HCT116 (cell line): Measurements from ENCODE around the gene DDX55.
"Not testable (repeated sequence)": the region's sequence is repeated elsewhere in the genome, so short reads cannot be mapped to it uniquely, and the experiment has no call there.

ENCODE experiments used
- ATF3 ChIP-seq: IDR thresholded peaks from 2 replicates; pipeline ENCODE4 v1.6.1; 2012
- CTCF ChIP-seq, 3 experiments: fragments of 200-600 bp in 1 of 3; sonication (generic) in 1 of 3; IDR thresholded peaks in 2 of 3; conservative IDR thresholded peaks in 1 of 3; 2 replicates each; pipeline ENCODE4 v1.5.1; 2012 to 2017; ENCODE audit warnings: low read depth in 2 of 3, low read length in 2 of 3, antibody characterized with exemption in 1 of 3, borderline replicate concordance in 1 of 3, control low read depth in 1 of 3, mild to moderate bottlenecking in 1 of 3, mixed read lengths in 1 of 3, mixed run types in 1 of 3, moderate library complexity in 1 of 3; ENCODE audit not compliant: insufficient read depth in 1 of 3
- EZH2 ChIP-seq: fragments of 200-600 bp; sonication (generic); IDR thresholded peaks from 2 replicates; pipeline ENCODE4 v1.6.1; 2017; ENCODE audit warnings: antibody characterized with exemption, mixed run types
- EZH2phosphoT487 ChIP-seq: fragments of 200-600 bp; IDR thresholded peaks from 2 replicates; pipeline ENCODE4 v1.6.1; 2018; ENCODE audit warnings: antibody characterized with exemption, borderline replicate concordance
- POLR2A ChIP-seq: IDR thresholded peaks from 2 replicates; pipeline ENCODE4 v1.7.0; 2011; ENCODE audit warnings: borderline replicate concordance; ENCODE audit not compliant: insufficient read depth, insufficient read length; ENCODE audit errors: extremely low read depth
- POLR2AphosphoS5 ChIP-seq: IDR thresholded peaks from 2 replicates; pipeline ENCODE4 v1.6.1; 2011; ENCODE audit warnings: mild to moderate bottlenecking, low read depth, low read length, moderate library complexity
- SP1 ChIP-seq: IDR thresholded peaks from 2 replicates; pipeline ENCODE4 v1.6.1; 2012; ENCODE audit warnings: low read depth
- SRF ChIP-seq: IDR thresholded peaks from 2 replicates; pipeline ENCODE4 v1.6.1; 2012; ENCODE audit warnings: low read depth
- TF ChIP-seq, protein P1 (sequence below): IDR thresholded peaks from 2 replicates; pipeline ENCODE4 v1.6.1; 2012; ENCODE audit warnings: low read depth

- not testable (repeated sequence) for TF ChIP-seq POLR2A; SP1; CTCF (IDR thresholded peaks at IDR 0.05 in 2 of 3, conservative IDR thresholded peaks at IDR 0.05 in 1 of 3; ENCODE audit: borderline replicate concordance in 1 of 3, insufficient read depth in 1 of 3, low read depth in 2 of 3, low read length in 2 of 3); POLR2AphosphoS5; EZH2; EZH2phosphoT487; ATF3; SRF
- TF ChIP-seq, protein P1, sequence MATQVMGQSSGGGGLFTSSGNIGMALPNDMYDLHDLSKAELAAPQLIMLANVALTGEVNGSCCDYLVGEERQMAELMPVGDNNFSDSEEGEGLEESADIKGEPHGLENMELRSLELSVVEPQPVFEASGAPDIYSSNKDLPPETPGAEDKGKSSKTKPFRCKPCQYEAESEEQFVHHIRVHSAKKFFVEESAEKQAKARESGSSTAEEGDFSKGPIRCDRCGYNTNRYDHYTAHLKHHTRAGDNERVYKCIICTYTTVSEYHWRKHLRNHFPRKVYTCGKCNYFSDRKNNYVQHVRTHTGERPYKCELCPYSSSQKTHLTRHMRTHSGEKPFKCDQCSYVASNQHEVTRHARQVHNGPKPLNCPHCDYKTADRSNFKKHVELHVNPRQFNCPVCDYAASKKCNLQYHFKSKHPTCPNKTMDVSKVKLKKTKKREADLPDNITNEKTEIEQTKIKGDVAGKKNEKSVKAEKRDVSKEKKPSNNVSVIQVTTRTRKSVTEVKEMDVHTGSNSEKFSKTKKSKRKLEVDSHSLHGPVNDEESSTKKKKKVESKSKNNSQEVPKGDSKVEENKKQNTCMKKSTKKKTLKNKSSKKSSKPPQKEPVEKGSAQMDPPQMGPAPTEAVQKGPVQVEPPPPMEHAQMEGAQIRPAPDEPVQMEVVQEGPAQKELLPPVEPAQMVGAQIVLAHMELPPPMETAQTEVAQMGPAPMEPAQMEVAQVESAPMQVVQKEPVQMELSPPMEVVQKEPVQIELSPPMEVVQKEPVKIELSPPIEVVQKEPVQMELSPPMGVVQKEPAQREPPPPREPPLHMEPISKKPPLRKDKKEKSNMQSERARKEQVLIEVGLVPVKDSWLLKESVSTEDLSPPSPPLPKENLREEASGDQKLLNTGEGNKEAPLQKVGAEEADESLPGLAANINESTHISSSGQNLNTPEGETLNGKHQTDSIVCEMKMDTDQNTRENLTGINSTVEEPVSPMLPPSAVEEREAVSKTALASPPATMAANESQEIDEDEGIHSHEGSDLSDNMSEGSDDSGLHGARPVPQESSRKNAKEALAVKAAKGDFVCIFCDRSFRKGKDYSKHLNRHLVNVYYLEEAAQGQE, result not testable (repeated sequence)
Observed at GRCh38 chr12:123558487-123558886, 43.4 kb upstream of the DDX55 start.
